Mucosa of gallbladder (tissue), 1 donor: ENCODE data around the gene ZNF521. TPM values are rescaled to one million over a fixed set of nuclear protein-coding genes. Genes with fewer than 3 reads are reported as not detected.
"Not testable (repeated sequence)": the region's sequence is repeated elsewhere in the genome, so short reads cannot be mapped to it uniquely, and the experiment has no call there.

ENCODE experiments used
- DNase-seq: peaks from one replicate; pipeline ENCODE4 v3.0.0-alpha.2; 2020; ENCODE audit warnings: low spot score
- total RNA-seq: library from RNA; stranded (reverse); gene quantifications from one replicate; pipeline ENCODE4 v1.2.1, GENCODE V29; 2021
- donor health status: DM: no; HTN: no; CAD: no.

ZNF521 gene
- total RNA-seq, 1 donor from 2014 or later = 14.6 TPM

GRCh38 chr18:25033175-25033574 is 318.8 kb downstream of the ZNF521 start:
- DNase-seq = not testable (repeated sequence)

- no peak for DNase-seq
Measured at GRCh38 chr18:25029802-25030201, 322.2 kb downstream of the ZNF521 start.

- no peak for DNase-seq
Measured at GRCh38 chr18:25019931-25020330, 332.0 kb downstream of the ZNF521 start.

GRCh38 chr18:25019086-25019860 is 332.7 kb downstream of the ZNF521 start:
- DNase-seq = no peak

GRCh38 chr18:25016666-25017065 is 335.3 kb downstream of the ZNF521 start:
- DNase-seq = no peak

GRCh38 chr18:25016181-25016580 is 335.8 kb downstream of the ZNF521 start:
- DNase-seq = no peak
